Stimulated activated CD8-positive, alpha-beta memory T cell treated with anti-CD3 and anti-CD28 coated beads, Interleukin-15, amount 100 ng/mL, for 4 hours (primary cell): ENCODE data around the gene MAPRE2.

Experiments
- DNase-seq, 2 donors: peaks; one replicate each; pipeline ENCODE4 v3.0.0-alpha.2; 2020; ENCODE audit warnings: low read depth in 2 of 2

MAPRE2 gene

DNA sequence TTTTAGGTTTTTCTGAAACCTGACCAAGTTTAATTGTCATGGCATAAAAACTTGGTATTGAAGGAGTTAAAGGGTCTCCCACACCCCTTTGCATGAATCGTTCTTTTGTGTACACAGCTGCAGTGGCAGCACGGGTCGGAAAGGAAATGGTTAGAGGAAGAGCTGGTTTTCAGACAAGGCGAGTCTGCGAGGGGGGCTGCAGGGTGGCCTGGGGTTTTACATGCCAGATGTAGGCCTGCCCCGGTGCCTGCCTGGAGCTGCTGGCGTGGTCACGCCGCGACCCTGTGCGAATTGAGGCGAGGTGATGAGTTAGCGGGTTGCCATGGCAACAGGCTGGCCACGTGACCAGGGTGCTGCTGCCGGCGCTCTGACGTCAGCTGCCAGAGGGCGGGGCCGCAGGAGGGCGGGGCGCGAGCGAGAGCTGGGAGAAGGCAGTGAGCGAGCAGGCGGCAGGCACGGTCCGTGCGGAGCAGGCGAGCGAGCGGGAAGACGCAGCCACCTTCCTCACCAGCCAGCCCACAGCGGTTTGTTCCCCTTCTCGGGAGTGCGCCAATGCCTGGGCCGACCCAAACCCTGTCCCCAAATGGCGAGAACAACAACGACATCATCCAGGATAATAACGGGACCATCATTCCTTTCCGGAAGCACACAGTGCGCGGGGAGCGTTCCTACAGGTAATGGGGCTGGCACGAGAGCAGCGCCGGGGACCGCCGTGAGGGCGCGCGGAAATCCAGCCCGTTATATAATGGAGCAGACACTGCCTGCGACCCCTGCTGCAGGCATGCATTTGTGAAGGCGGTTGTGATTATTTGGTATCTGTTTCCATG lies at the start of gene MAPRE2:
Gene MAPRE2 (plus strand): TSS at position 426 of the 827 bp plus-strand sequence. CDS start 127 bp downstream, at position 553.
- DNase-seq, result peak; percentile 97 to 99

DNA sequence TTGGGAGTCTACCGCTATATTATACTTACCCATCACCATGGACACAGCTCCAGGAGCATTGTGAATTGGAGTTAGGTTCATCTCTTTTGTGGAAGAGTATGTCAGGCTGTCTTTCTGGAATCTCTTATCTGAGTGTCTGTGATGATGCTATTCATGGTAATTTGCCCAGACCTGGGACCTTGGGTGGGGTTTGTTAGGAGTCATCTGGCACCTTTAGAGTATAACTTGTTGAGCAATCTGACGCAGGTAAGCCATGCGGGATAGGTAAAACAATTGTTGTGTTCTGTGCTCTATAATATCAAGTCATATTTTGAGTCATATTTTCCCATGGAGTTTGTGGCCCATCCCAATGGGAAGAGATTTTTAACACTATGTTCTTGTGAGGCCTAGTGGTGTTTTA lies 49.7 kb upstream of the MAPRE2 start:
- DNase-seq, result no peak

DNA sequence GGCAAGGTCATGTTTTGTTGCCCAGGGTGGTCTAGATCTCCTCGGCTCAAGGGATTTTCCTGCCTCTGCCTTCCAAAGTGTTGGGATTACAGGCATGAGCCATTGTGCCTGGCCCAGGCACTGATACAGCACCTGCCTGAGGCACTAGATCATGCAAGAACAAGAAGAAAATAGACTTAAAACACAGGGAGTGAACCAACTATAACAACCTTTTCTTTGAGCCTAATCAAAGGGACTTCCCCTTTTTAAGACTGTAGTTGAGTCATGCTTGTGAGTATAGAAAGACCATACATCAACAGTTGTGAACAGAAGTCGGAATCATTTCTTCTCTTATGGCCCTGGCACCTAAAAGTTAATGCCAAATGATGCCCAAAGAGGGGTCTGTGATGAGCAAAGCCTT lies 47.9 kb upstream of the MAPRE2 start:
- DNase-seq, result no peak

DNA sequence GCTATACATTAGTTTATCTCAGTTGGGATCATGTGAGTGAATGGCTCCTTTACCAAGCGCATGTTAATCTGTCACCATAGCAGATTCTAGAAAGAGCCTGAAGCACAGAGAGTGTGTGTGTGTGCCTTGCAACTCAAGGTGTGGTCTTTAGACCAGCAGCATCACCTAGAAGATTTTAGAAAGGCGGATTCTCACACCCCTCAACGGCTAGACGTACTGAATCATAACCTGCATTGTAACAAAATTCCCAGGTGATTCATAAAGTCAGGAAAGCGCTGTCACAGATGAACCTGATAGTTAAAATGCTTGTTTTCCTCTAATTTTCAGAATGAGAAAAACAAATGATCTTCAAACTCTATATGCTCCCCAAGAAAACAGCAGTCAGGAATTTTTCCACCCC lies 45.5 kb upstream of the MAPRE2 start:
- no peak for DNase-seq

DNA sequence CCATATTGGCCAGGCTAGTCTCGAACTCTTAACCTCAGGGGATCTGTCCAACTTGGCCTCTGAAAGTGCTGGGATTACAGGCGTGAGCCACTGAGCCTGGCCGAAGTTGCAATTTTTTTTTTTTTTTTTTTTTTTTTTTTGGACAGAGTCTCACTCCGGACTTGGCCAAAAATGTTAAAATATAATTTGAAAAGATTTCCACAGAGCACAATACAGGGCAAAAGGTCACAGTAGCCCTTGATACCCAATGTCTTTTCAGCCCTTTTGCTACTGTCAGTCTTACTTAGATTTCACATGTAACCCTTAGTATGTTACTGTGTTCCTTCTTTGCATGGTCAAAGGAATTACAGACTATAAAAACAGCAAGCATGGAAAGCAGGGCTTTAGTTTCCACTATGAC lies 42.6 kb upstream of the MAPRE2 start:
- no peak for DNase-seq

DNA sequence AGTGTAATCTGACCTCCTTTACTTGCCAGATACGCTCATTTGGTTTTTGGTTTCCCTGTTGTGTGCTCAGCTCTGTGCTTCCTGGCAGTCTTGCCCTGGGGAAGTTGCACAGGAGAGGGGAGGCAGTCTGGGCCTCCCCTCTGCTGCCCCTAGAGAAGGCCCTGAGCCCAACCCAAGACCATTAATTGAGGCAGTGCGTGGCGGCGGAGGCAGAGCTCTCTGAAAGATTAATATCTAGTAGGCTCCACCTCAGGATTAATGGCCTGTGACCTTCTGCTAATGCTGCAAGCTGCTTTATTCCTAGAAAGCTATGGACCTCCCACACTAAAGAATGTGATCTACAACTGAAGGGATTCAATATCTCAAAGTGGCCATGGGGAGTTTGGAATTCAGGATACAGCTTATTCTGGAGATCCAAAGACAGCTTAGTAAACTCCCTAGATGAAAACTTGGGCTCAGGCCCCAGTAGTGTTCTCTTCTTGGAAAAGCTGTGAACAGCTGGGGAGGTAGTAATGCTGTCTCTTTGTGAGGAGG lies 41.4 kb upstream of the MAPRE2 start:
- DNase-seq, result no peak

DNA sequence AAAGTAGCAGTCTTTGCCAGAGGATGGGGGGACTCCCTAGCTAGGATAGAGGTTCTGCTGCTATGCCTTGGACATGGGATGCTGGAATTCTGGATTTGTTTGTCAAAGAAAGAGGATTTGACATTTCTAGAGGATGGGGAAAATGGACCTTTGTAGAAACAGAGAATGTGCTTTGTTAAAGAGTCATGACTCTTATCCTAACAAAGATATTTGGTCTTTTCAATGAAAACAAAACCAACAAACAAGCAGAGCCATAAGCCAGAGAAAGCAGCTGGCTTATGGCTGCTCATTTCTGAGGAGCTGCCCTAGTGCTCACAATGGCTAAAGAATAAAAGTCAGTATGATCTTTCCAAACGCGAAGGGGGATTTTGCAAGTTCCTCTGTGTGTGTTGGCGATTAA lies 40.8 kb upstream of the MAPRE2 start:
- DNase-seq, result no peak

DNA sequence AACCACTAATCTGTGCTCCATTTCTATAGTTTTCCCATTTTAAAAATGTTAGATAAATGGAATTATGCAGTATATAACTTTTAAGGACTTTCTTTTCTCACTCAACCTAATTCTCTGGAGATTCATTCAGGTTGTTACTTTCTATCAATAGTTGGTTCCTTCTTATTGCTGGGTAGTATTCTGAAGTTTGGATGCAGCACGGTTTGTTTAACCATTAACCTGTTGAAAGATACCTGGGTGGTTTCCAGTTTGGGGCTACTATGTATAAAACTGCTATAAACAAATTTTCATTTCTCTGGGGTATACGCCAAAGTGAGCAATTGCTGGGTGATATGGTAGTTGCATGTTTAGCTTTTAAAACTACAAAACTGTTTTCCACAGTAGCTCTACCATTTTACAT lies 39.1 kb upstream of the MAPRE2 start:
- no peak for DNase-seq

DNA sequence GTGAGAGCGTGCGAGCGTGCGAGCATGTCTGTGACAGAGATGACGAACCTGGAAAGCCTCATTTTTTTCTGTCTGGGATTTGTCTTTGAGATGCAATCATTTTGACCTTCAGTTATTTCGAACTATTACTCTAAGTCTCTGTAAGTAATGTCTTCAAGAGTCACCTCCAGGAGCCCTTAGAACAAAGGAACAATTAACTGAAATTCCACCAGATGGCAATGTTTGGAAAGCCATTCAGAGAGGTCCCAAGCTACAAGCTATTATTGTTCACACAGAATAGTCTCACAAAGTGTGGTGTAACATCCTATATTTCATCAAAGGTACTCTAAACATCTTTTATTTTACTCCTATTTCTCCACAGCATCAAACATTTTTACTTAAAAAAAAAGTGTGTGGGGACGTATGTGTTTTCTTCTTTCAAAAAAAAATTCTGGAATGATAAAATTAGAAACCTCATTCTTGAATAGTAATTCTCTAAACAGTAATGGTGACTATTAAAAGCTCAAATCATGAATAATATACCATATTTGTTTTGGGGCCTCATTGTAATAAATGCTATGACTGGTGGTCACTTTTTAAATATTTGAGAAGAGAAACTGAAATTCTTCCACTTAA lies 35.1 kb upstream of the MAPRE2 start:
- DNase-seq, result no peak

DNA sequence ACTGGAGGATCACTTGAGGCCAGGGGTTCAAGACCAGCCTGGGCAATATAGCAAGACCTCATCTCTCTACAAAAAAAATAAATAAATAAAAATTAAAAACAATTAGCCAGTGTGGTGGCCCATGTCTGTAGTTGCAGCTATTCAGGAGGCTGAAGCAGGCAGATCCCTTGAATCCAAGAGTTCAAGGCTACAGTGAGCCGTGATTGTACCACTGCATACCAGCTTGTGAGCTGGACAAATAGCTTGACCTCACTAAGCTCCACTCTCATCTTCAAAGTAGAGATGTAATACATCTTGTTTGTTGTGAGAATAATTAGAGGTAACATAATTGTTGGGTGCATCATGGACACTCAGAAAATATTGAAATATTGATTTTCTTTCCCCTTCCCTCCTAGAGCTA lies 31.1 kb upstream of the MAPRE2 start:
- no peak for DNase-seq

DNA sequence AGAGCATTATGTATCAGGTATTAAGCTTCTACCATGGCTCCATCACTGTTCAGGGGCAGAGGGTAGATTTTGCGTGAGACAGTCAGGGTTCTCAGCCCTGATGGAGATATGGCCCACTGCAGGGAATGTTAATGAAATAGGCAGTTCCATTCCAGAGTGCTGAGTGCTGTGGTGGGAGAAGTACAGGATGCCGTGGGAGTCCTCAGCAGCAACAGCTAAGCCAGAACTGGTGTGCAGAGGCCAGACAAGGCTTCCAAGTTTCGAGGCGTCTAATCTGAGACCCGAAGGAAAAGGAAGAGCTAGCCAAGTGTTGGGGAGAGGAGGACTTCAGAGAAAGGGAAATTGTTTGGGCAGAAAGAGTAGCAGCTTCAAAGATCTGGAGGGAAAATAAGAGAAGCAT lies 30.2 kb upstream of the MAPRE2 start:
- no peak for DNase-seq

DNA sequence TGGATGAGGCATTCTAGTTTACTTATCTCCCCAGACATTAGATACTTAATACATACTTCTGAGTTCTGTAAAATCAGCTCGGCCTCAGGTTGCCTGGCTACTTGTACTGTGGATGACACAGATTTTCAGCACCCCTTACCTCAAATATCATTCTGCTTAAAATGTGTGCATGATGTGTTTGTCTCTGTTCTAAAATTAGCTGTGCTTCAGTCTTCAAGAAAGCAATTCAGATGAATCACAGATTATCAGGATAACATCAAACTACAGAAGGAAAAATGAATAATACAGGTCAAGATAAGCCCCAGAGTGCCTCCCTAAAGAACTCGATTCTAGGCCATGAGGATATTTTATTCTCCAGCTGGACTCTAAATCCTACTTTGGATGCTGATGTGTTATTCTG lies 21.3 kb upstream of the MAPRE2 start:
- no peak for DNase-seq

DNA sequence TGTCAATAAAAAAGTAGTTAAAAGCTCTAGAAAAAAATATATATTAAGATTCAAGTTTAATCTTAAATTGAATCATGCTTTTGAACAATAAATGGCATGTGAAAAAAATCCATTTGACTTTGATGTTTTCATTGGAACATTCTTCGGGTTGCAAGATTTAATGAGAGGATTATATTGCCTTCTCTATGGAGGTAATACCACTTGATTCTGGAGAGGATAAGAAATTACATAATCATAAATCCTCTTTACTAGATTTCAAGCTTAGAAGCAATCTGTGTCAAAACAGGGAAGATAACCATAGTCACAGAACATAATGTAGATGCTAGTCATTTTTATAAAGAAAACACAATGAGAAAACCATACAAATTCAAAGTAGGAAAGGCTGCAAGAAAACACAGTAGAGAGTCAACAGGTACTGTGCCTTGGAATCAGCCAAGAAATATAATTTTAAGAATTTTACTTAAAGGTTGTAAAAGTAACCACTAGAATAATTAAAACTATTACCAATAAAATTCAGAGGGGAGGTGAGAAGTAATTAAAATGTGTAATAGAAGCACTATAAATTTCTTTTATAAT lies 18.7 kb upstream of the MAPRE2 start:
- DNase-seq, result no peak

DNA sequence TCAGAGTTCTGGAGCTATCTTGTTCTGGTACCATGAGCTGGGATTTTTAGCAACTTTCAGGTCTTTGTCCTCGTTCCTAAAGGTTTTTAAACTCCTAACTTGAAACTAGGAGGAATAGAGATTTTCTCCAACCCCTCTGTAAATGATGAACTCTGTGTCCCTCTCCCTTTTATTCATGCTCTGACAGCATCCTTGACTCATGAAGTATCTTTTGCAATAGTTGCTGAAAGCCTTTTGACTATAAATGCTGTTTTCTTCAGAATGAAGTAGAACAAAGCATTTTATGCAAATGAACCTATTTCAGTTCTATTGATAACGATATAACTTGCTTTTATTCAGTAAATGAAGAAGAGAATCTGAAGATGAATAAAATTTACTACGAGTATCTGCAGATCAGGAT lies 17.0 kb upstream of the MAPRE2 start:
- no peak for DNase-seq

DNA sequence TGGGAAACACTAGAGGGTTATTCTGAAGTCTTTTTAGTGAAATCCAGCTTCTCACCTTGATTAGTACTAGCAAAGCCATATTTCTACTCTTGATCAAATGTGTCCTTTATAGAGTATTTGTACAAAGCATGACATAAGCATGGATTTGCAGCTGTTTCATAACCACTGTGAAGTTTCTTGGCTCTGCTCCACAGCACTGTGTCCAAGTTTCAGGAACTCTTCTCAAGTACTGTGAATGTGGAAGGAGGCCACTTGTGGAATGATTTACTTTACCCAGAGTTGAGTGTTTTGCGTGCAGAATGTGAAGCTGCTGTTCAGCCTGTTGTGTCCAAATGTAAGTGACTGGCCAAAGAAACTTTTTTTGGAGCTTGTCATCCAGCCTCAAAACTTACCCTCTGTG lies 16.2 kb upstream of the MAPRE2 start:
- DNase-seq, result no peak

DNA sequence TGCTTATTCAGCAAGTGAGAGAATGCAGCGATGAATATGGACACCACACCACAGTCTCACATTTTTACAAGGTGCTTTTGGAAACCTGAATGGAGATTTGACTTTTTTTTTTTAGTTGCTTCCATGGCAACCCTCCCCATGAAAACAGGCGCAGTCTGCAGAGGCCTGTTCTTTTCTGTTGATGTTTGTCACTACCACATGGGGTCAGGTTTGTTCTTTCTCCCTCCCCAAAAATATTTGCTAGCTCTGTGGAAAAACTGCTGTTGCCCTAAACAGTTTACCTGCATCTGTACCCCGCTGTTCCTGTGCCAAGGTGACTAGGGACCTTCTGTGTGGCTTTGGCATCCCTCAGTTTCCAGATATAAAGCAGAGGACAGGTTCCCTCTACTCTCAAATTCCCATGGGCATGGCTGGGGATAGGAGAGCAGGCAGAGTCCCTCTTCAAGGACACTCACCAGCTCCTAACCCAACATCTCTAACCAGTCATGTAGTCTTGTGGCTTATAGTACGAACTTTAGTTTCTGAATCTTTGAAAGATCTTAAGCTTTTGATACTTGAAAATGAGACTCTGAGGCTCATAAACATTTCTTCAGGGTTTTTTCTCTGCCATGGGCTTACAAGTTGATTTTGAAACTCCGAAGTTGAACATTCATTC lies 14.7 kb upstream of the MAPRE2 start:
- DNase-seq, result no peak

DNA sequence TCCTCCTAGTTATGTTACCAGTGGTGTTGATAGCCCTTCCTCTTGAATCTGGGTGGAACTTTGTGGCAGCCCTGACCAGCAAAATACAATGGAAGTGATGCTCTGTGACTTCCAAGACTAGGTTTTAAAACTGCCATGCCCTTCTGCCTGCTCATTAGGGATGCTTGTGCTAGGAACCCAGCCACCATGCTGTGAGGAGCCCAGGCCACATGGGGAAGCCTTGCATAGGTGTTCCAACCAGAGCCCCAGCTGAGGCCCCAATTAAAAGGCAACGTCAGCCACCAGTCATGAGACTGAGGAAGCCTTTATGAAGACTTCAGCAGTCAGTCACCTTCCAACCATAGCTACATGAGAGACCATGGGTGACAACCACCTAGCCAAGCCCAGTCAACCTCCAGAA lies 14.0 kb upstream of the MAPRE2 start:
- no peak for DNase-seq

DNA sequence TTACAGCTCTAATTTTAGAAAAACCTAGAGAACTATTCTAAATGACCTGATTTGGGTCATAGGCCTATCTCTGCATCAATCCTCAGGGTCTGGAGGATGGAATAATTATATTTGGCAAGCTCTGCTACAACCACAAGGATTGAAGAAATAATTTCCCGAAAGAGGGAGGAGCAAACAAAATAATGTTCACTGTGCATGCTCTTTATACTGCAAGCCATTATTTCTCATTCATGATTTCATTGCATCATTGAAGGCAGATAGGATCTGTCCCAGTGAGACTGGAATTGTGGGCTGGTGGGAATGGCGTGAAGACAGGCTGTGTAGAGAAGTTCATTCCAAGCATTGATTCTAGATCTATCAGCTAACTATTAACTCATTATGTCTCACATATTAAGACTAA lies 12.7 kb upstream of the MAPRE2 start:
- DNase-seq, result no peak

DNA sequence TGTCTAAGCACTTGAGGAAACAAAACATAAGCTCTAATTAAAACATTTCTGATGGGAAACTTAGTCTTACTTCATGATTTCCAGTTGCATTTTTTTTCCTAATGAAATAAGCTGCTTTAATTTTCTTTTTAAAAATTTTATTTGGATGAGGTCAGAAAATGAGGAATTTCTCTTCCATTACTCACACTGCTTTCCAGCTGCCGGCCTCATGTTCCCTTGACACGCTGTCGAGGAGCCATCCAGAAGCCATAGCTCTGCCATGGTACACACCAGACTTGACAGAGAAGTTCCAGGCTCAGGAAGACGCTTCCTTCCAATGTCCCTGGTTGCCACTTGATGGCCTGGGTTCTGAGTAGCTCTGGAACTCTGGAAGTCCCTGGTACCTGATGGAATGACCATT lies 12.1 kb upstream of the MAPRE2 start:
- DNase-seq, result no peak

DNA sequence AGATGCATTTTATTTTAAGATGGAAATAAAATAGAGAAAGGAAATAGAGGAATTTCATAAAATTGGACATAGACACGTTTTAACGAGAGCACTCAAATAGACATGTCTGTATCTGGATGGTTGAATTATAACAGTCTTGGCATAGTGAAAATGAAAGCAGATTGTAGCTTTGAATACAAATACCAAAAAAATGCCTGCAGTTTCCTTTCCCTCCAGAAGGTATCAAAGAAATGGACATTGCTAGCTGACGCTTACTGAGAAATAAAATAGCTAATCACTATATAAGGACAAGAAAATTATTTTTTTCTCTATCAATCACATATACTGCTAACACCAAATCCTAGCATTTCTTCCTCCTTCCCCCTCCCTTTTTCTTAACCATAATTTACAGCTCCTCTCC lies 11.4 kb upstream of the MAPRE2 start:
- no peak for DNase-seq

DNA sequence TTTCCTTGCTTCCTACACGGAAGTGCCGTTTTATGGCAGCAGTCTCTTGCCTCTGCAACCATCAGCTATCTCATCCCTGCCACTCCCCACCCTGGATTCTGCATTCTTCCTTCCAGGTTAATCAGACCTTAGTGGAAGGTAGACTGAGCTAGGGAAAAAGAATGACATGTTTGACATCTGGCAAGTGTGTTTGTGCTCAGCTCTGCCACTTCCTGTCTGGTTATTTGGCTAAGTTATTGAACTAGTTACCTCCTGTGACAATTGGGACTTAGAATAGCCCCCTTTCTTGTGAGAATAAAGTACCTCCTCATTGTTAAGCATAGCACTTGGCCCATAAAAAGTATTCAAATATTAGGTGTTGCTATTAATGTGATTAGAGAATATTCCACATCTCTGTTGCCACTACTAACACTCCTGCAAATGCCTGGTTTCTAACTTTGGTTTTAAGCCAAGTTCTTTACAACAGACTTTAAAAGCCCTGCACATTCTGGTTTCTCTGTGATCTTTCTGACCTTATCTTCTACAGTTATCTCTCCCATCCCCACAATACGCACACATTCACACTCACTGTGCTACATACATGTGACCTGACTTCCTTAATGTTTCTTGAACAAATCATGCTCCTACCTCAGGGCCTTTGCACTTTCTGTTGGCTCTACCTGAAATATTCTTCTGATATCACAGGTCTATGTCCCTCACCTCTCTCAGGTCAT lies 10.8 kb upstream of the MAPRE2 start:
- DNase-seq, result no peak

DNA sequence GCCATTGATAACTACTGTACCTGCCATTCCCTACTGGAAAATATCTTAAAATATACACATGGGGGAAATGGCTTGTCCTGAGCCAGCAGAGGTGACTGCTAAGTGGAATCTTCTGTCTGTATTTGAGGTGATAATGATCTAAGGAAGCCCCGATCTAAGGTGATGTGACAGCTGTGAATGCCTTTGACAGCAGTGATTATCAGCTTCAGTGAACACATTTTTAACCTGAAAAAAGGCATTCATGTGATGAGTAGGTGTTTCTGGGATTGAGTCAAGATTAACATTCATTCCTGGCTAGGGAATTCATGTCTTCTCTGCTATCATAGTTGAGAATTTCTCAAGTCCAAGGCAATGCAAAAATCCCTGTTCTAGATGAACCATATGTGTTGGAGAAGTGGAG lies 9.1 kb upstream of the MAPRE2 start:
- no peak for DNase-seq
